ENCODE results near the gene ROCK1. TPM values are rescaled to one million over a fixed set of nuclear protein-coding genes. Genes with fewer than 3 reads are reported as not detected.

Gene ROCK1
- total RNA-seq, 1 experiment from 2014 or later: 20.0 TPM

DNA sequence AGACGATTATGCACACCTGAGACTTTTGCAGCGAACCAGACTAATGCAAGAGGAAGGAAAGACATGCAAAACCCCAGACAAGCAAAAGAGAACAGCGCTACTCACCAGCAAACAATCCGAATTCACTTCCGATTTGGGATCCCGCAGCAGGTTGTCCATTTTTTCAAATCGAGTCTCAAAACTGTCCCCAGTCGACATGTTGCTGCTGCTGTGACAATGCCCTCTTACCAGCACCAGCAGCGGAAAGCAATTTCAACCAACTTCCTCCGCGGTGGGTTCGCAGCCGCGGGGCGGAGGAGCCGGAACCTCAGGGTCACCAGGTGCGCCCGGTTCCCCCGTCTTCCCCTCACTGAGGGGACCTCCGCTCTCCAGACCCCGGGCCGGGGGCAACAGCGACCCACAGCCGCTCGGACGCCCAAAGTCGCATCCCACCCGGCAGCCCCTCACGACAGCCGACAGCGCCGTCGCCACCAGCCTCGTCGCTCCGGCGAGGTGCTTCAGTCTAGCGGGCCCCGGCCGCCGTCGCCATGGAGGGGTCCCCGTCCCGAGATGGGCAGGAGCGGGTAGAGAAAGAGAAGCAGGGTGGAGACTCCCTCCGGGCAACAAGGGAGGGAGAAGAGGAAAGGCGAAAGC is 784 bp downstream of the ROCK1 start:
- in situ Hi-C loops (cut with HindIII; ENCODE audit: low sequenced_read_pairs): no loop called here
- peak; percentile 47 for DNase-seq (ENCODE audit: low spot score)

- in situ Hi-C loops (cut with HindIII; ENCODE audit: low sequenced_read_pairs): no loop called here
- no peak for DNase-seq (ENCODE audit: low spot score)
These were observed 1.5 kb downstream of the ROCK1 start for GRCh38 chr18:21109936-21110712.

DNA sequence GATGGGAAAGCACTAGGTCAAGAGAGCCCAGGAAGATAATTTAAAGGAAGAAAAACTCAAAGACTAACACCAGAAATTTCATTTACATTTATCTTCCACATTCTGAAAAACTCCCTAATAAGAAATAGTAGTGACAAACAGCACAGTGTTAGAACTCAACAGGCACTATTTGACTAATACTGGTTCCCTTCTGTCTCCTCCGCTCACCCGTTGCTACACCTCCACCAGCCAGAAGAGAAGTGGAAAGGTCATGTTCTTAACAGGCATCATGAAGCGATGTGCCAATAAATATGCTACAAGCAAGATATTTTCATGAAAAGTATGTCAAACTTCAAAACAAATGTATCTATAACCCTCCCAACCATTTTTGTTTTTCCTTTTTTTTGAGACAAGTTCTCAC is 5.7 kb downstream of the ROCK1 start:
- no peak for DNase-seq (ENCODE audit: low spot score)
- in situ Hi-C loops (cut with HindIII; ENCODE audit: low sequenced_read_pairs): no loop called here

GRCh38 chr18:21101172-21101571 is 10.4 kb downstream of the ROCK1 start:
- in situ Hi-C loops (cut with HindIII; ENCODE audit: low sequenced_read_pairs): no loop called here
- DNase-seq (ENCODE audit: low spot score): no peak

GRCh38 chr18:21100678-21101077 is 10.9 kb downstream of the ROCK1 start:
- no peak for DNase-seq (ENCODE audit: low spot score)
- in situ Hi-C loops (cut with HindIII; ENCODE audit: low sequenced_read_pairs): no loop called here

GRCh38 chr18:21100146-21100545 is 11.5 kb downstream of the ROCK1 start:
- in situ Hi-C loops (cut with HindIII; ENCODE audit: low sequenced_read_pairs): no loop called here
- DNase-seq (ENCODE audit: low spot score): no peak

DNA sequence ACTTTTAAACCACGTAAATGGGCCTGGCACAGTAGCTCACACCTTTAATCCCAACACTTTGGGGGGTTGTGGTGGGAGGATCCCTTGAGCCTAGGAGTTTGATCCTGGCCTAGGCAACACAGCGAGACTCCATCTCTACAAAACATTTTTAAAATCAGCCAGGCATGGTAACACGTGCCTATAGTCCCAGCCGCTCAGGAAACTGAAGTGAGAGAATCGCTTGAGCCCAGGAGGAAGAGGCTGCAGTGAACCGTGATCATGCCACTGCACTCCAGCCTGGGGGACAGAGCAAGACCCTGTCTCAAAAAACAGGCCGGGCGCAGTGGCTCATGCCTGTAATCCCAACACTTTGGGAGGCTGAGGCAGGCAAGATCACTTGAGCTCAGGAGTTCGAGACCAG is 12.2 kb downstream of the ROCK1 start:
- in situ Hi-C loops (cut with HindIII; ENCODE audit: low sequenced_read_pairs): no loop called here
- DNase-seq (ENCODE audit: low spot score): no peak

DNA sequence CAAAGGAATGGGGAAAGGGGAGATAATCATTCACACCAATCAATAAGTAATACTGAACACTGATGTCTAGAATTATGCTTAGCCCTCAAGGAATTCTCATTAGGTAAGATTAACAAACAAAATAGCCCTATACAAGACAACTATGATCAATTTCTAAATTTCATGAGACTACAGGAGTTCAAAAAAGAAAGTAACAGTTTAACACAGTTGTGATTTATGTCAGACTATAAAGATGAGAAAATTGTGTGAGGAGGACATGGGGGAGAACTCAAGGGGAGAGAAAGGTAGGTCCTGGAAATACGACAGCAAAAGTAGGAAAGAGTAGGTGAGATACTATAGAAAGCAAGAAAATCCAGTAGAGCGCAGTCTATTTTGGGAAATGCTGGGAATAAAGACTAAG is 14.9 kb downstream of the ROCK1 start:
- DNase-seq (ENCODE audit: low spot score): no peak
- in situ Hi-C loops (cut with HindIII; ENCODE audit: low sequenced_read_pairs): no loop called here

- in situ Hi-C loops (cut with HindIII; ENCODE audit: low sequenced_read_pairs): no loop called here
- DNase-seq (ENCODE audit: low spot score): no peak
These were observed 18.5 kb downstream of the ROCK1 start for GRCh38 chr18:21093133-21093532.

DNA sequence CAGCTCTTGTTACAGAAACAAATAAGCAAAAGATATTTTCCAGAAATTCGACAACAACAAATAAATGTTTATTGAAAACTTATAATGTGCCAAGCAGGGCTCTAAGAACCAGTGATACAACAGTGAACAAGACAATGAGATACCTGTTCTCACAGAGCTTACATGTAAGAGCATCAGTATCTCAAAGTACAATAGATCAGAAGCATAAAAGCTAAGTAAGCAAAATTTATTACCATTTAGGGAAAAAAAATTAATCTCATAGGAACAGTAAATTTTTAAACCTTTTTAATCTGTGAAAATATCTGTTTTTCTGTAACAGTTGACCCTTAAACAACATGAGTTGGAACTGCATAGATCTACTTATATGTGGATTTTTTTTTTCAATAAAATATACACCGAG is 20.9 kb downstream of the ROCK1 start:
- no peak for DNase-seq (ENCODE audit: low spot score)
- in situ Hi-C loops (cut with HindIII; ENCODE audit: low sequenced_read_pairs): no loop called here

DNA sequence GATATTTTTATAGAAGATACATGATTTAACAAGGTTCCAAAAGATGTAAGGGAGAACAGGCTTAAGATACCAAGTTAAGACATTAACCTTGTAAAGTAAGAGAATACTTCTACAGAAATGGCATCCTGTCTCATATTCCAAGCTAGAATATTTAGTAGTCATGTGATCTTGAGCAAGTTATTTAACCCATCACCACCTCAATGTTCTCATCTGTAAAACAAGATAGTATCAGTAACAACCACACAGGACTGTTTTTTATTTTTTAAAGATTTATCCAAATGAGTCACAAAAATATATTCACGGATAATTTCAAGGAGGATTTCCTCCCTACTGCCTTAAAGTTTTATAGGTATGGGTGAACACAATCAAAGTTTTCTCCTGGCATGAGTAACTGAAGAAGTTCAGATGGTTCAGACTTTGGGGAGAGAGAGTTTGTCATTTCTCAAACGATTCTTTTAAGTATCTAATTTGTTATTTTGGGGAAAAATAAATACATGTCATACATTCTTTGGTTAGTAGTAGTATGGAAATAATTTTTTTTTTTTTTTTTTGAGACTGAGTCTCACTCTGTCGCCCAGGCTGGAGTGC is 25.9 kb downstream of the ROCK1 start:
- in situ Hi-C loops (cut with HindIII; ENCODE audit: low sequenced_read_pairs): no loop called here
- DNase-seq (ENCODE audit: low spot score): no peak

GRCh38 chr18:21084511-21085078 is 27.0 kb downstream of the ROCK1 start:
- no peak for DNase-seq (ENCODE audit: low spot score)
- in situ Hi-C loops (cut with HindIII; ENCODE audit: low sequenced_read_pairs): no loop called here

GRCh38 chr18:21083017-21083416 is 28.6 kb downstream of the ROCK1 start:
- in situ Hi-C loops (cut with HindIII; ENCODE audit: low sequenced_read_pairs): no loop called here
- no peak for DNase-seq (ENCODE audit: low spot score)

DNA sequence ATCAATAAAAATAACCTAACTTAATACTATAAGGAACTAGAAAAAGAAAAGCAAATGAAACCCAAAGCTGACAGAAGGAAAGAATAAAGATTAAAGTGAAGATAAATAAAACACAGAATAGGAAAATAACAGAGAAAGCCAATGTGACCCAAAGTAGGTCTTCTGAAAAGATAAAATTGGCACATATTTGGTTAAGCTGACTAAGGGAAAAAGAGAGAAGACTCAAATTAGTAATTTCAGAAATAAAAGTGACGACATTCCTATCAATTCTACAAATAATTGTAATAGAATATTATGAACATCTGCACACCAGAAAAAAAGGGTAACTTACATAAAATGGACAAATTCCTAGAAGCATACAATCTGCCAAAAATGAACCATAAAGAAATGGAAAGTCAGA is 30.2 kb downstream of the ROCK1 start:
- no peak for DNase-seq (ENCODE audit: low spot score)
- in situ Hi-C loops (cut with HindIII; ENCODE audit: low sequenced_read_pairs): no loop called here

DNA sequence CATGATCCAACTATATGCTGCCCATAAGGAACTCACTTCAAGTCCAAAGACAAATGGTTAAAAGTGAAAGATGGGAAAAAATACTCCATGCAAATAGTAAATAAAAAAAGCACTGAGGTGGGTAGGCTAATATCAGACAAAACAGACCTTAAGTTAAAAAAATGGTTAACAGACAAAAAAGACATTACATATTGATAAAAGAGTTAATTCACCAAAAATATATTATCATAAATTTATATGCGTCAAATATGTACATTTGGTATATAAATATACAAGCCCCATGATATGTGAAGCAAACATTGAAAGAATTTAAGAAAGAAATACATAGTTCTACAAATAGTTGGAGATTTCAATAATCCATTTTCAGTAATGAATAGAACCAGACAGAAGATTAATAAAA is 31.0 kb downstream of the ROCK1 start:
- in situ Hi-C loops (cut with HindIII; ENCODE audit: low sequenced_read_pairs): no loop called here
- DNase-seq (ENCODE audit: low spot score): no peak

GRCh38 chr18:21074336-21075323 is 37.0 kb downstream of the ROCK1 start:
- no peak for DNase-seq (ENCODE audit: low spot score)

DNA sequence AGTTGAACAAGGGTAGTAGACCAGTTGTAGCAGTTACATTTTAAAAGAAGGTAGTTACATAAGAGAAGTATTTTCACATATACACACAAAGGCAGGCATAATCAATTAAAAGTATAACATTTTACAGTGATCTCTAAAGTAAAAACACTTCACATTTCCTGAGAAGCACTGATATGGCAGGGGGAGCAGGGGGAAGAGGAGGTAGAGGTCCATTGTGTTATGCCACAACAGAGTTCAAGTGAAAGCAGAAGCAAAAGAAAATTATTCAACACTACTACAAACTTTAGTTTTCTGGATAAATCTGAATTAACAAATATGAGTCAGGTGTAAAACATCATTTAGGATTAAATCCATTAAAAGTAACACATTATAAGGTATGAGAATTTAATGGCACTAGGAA is 38.4 kb downstream of the ROCK1 start:
- in situ Hi-C loops (cut with HindIII; ENCODE audit: low sequenced_read_pairs): no loop called here
- DNase-seq (ENCODE audit: low spot score): no peak

More at GRCh38 chr18:21074336-21075323, 37.0 kb downstream of the ROCK1 start:
- in situ Hi-C loops (cut with HindIII; ENCODE audit: low sequenced_read_pairs): no loop called here

- no peak for DNase-seq (ENCODE audit: low spot score)
- in situ Hi-C loops (cut with HindIII; ENCODE audit: low sequenced_read_pairs): no loop called here
These were observed 40.5 kb downstream of the ROCK1 start for GRCh38 chr18:21071071-21071470.

DNA sequence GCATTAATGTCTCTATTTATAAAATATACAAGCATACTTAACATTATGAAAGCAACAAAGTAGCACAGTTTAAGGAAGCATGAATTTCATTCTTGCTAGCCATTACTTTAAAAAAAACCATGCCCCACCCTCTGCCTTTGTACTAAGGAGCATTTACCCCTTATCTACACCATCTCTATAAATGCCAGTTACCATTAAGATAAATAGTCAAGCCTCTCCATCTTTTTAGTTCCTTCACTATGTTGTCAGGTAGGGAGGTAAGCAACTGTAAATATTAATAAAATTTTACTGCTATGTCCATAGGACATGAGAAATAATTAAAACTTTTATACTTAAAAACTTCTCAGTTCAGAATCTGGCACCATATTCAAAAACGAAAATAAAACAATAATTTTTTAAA is 42.1 kb downstream of the ROCK1 start:
- DNase-seq (ENCODE audit: low spot score): no peak
- in situ Hi-C loops (cut with HindIII; ENCODE audit: low sequenced_read_pairs): no loop called here

Data from G401 (cell line).